PC-3 (cell line): ENCODE measurements around the gene SMIM28. TPM values are rescaled to one million over a fixed set of nuclear protein-coding genes. Genes with fewer than 3 reads are reported as not detected.

Source experiments
- ATAC-seq: fragments of 200-7000 bp; cut with Tn5 transposase; 2 replicates; pipeline ENCODE4 v1.9.1; 2020; ENCODE audit warnings: mild to moderate bottlenecking, moderate library complexity
- BruUV-seq: library from RNA; stranded (reverse); fragments of 400-500 nt; replicated peaks from 2 replicates; lab custom pipeline; 2021; lab: Mats Ljungman, UMichigan
- CTCF ChIA-PET: fragments of 300-600 bp; sonication (Branson Sonifier 250); formaldehyde crosslinking; loops from one replicate; lab custom pipeline; 2022; ENCODE audit warnings: antibody characterized with exemption; lab: Charles Lee
- POLR2A ChIA-PET: fragments of 300-600 bp; sonication (Branson Sonifier 250); formaldehyde crosslinking; loops from one replicate; lab custom pipeline; 2022; ENCODE audit warnings: antibody characterized with exemption; ENCODE audit not compliant: unreplicated experiment; lab: Charles Lee
- DNase-seq: peaks from one replicate; pipeline ENCODE4 v3.0.0-alpha.2; 2015
- H2AFZ ChIP-seq: fragments of 300-600 bp; sonication (generic); 2 replicates; pipeline ENCODE4 v1.6.0; 2016; ENCODE audit warnings: antibody characterized with exemption, low read length
- H3F3A ChIP-seq: fragments of 300-600 bp; sonication (generic); one replicate; pipeline ENCODE4 v1.6.0; 2017; ENCODE audit warnings: antibody characterized with exemption, low read length, control low read depth, mild to moderate bottlenecking; ENCODE audit not compliant: unreplicated experiment
- H3K27ac ChIP-seq: fragments of 300-600 bp; sonication (generic); 2 replicates; pipeline ENCODE4 v1.5.1; 2016; ENCODE audit warnings: mild to moderate bottlenecking, low read length
- H3K27me3 ChIP-seq: fragments of 300-600 bp; sonication (generic); 2 replicates; pipeline ENCODE4 v1.6.1; 2016; ENCODE audit warnings: low read length, mixed read lengths
- H3K36me3 ChIP-seq: fragments of 300-600 bp; sonication (generic); 2 replicates; pipeline ENCODE4 v1.6.1; 2016; ENCODE audit warnings: low read depth, mixed run types, low read length, mixed read lengths
- H3K4me1 ChIP-seq: fragments of 300-600 bp; sonication (generic); 2 replicates; pipeline ENCODE4 v1.5.1; 2016; ENCODE audit warnings: low read length; ENCODE audit not compliant: insufficient read depth
- H3K4me2 ChIP-seq: fragments of 300-600 bp; sonication (generic); 2 replicates; pipeline ENCODE4 v1.6.0; 2016; ENCODE audit warnings: low read length
- H3K4me3 ChIP-seq: fragments of 300-600 bp; sonication (generic); 2 replicates; pipeline ENCODE4 v1.5.1; 2016; ENCODE audit warnings: mild to moderate bottlenecking, low read length, mixed read lengths
- H3K79me2 ChIP-seq: fragments of 300-600 bp; sonication (generic); 2 replicates; pipeline ENCODE4 v1.6.1; 2017; ENCODE audit warnings: low read length, mixed read lengths
- H3K9ac ChIP-seq: fragments of 300-600 bp; sonication (generic); 2 replicates; pipeline ENCODE4 v1.6.0; 2016; ENCODE audit warnings: mild to moderate bottlenecking, low read length
- H3K9me2 ChIP-seq: fragments of 300-600 bp; sonication (generic); replicated peaks from 2 replicates; pipeline ENCODE4 v1.6.1; 2016; ENCODE audit warnings: mixed run types, low read length, mixed read lengths
- H3K9me3 ChIP-seq: fragments of 300-600 bp; sonication (generic); 2 replicates; pipeline ENCODE4 v1.6.1; 2016; ENCODE audit warnings: low read length, mixed read lengths
- H4K20me1 ChIP-seq: fragments of 300-600 bp; sonication (generic); 2 replicates; pipeline ENCODE4 v1.6.1; 2016; ENCODE audit warnings: low read length, mixed read lengths
- CTCF ChIP-seq: fragments of 300-600 bp; sonication (generic); conservative IDR thresholded peaks from 2 replicates; pipeline ENCODE4 v1.5.1; 2017; ENCODE audit warnings: antibody characterized with exemption, low read depth, mild to moderate bottlenecking, low read length
- EZH2 ChIP-seq: fragments of 300-600 bp; sonication (generic); IDR thresholded peaks from one replicate; pipeline ENCODE4 v1.6.1; 2017; ENCODE audit warnings: antibody characterized with exemption, mild to moderate bottlenecking, low read length; ENCODE audit not compliant: unreplicated experiment
- EZH2phosphoT487 ChIP-seq: fragments of 300-600 bp; sonication (generic); IDR thresholded peaks from 2 replicates; pipeline ENCODE4 v1.6.1; 2018; ENCODE audit warnings: mild to moderate bottlenecking, antibody characterized with exemption, low read length, borderline replicate concordance
- intact Hi-C: fragments of 100-400 bp; cut with micrococcal nuclease; formaldehyde crosslinking; loops from 2 replicates; pipeline ENCODE4 v1.9.0; 2023
- total RNA-seq: library from RNA; depleted of rRNA; stranded (reverse); fragments of >200 nt; gene quantifications from 2 replicates; pipeline ENCODE4 v1.2.3, GENCODE V29; 2014

SMIM28 gene
- total RNA-seq, 1 experiment from 2014 or later, result not detected

GRCh38 chr6:138397128-138398122, 19.7 kb downstream of the SMIM28 start:
- ATAC-seq, result no peak
- Histone ChIP-seq H3K79me2 (no peaks in the 10 kb centered on the region), H3K4me1 (no peaks in the 10 kb centered on the region), H3K9me3 (no peaks in the 10 kb centered on the region), H3K27ac (no peak overlapping the region), H3K27me3 (no peaks in the 10 kb centered on the region), H3K4me3 (no peak overlapping the region), H2AFZ (no peak overlapping the region), H3K9me2 (no peaks in the 10 kb centered on the region), H3K4me2 (no peak overlapping the region), H3K36me3 (no peaks in the 10 kb centered on the region), H3K9ac (no peak overlapping the region), H3F3A (no peaks in the 10 kb centered on the region), H4K20me1 (no peaks in the 10 kb centered on the region)
- CTCF ChIA-PET, result no interaction called here
- TF ChIP-seq EZH2phosphoT487, result no peak
- TF ChIP-seq EZH2, result no peak
- no peak for TF ChIP-seq CTCF
- no TSS peak for BruUV-seq
- intact Hi-C loops, result no loop called here
- DNase-seq, result no peak
- POLR2A ChIA-PET, result no interaction called here

DNA sequence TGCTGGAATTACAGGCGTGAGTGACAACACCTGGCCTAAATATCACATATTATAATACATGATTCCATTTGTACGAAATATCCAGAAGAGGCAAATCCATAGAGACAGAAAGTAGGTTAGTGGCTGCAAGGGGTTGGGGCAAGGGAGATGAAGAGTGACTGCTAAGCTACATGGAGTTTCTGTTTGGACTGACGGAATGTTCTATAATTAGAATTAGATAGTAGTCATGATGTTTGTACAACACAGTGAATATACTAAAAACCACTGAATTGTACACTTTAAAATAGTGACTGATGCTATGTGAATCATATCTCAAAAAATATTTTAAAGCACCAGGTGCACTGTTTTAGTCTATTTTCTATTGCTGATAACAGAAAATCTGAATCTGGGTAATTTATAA, 22.6 kb downstream of the SMIM28 start:
- H3K9me3 ChIP-seq, result no peaks in the 10 kb centered on the region

More for the DNA sequence above, 22.6 kb downstream of the SMIM28 start:
- Histone ChIP-seq H3K9ac (no peak overlapping the region), H3K9me2 (no peaks in the 10 kb centered on the region), H3K36me3 (no peaks in the 10 kb centered on the region), H3K79me2 (peaks cover 9% of the 10 kb centered on the region), H3K27me3 (no peaks in the 10 kb centered on the region), H3F3A (no peaks in the 10 kb centered on the region), H2AFZ (no peak overlapping the region), H4K20me1 (no peaks in the 10 kb centered on the region), H3K4me3 (no peak overlapping the region), H3K4me1 (peaks cover 10% of the 10 kb centered on the region; the same call in 1 of the 2 replicates), H3K27ac (no peak overlapping the region), H3K4me2 (no peak overlapping the region)
- DNase-seq, result no peak
- intact Hi-C loops, result loop anchor here (5.0 kb wide), 1 partner anchor 238 kb away; the partner anchor contains the start of gene ARFGEF3
- no peak for TF ChIP-seq CTCF
- no peak for TF ChIP-seq EZH2phosphoT487
- no peak for TF ChIP-seq EZH2
- ChIA-PET POLR2A (no interaction called here), CTCF (no interaction called here)
- ATAC-seq, result no peak
- no TSS peak for BruUV-seq
